Uterus (tissue), 4 donors: ENCODE measurements around the gene DNAH8. TPM values are rescaled to one million over a fixed set of nuclear protein-coding genes. Genes with fewer than 3 reads are reported as not detected.
A peak's percentile ranks its signal among the peaks of the same experiment; 100 is the strongest.

Experiments used
- DNase-seq, 2 donors: peaks; one replicate each; pipeline ENCODE4 v3.0.0-alpha.2; 2019 to 2020
- H3K27ac ChIP-seq, 2 donors: fragments of 200-600 bp; sonication (generic); 1 replicate in 1 of 2; 2 replicates in 1 of 2; pipeline ENCODE4 v1.5.1; 2016 to 2018
- H3K27me3 ChIP-seq, 2 donors: fragments of 200-600 bp; sonication (generic); one replicate each; pipeline ENCODE4 v1.5.1; 2018 to 2019; ENCODE audit warnings: control low read depth in 1 of 2
- H3K36me3 ChIP-seq, 2 donors: fragments of 200-600 bp; sonication (generic); one replicate each; pipeline ENCODE4 v1.5.1; 2019; ENCODE audit warnings: control low read depth in 1 of 2
- H3K4me1 ChIP-seq, 2 donors: fragments of 200-600 bp; sonication (generic); one replicate each; pipeline ENCODE4 v1.5.1; 2018 to 2019; ENCODE audit warnings: control low read depth in 1 of 2
- H3K4me3 ChIP-seq, 2 donors: fragments of 200-600 bp; sonication (generic); 1 replicate in 1 of 2; 2 replicates in 1 of 2; pipeline ENCODE4 v1.5.1; 2018 to 2019; ENCODE audit warnings: mild to moderate bottlenecking in 1 of 2
- H3K9me3 ChIP-seq, 2 donors: fragments of 200-600 bp; sonication (generic); one replicate each; pipeline ENCODE4 v1.5.1; 2019; ENCODE audit warnings: control low read depth in 1 of 2
- CTCF ChIP-seq, 4 experiments: fragments of 200-600 bp in 2 of 4; fragments of 450-650 bp in 2 of 4; sonication (generic) in 2 of 4; IDR thresholded peaks; one replicate each; pipeline ENCODE4 v1.5.1; 2016 to 2019; ENCODE audit warnings: antibody characterized with exemption in 4 of 4, mild to moderate bottlenecking in 2 of 4, moderate library complexity in 1 of 4
- POLR2A ChIP-seq, 2 donors: fragments of 450-650 bp; IDR thresholded peaks; one replicate each; pipeline ENCODE4 v1.6.1; 2016; ENCODE audit warnings: antibody characterized with exemption in 2 of 2, mild to moderate bottlenecking in 1 of 2, moderate library complexity in 1 of 2
- intact Hi-C: fragments of 100-400 bp; cut with DNase I; formaldehyde crosslinking; loops from one replicate; pipeline ENCODE4 v1.15.1; 2023; ENCODE audit warnings: low total_unique reads
- total RNA-seq, 4 donors: library from RNA; depleted of rRNA in 3 of 4; stranded (reverse); fragments of >200 nt in 3 of 4; gene quantifications; one replicate each; pipeline versions ENCODE4 v1.1.0 to v1.2.4, GENCODE V29; 2014 to 2023
- donor health status: DM: yes; HTN: yes; CAD: no.

DNAH8 gene
- total RNA-seq, 4 donors from 2014 or later = 0.03 to 0.69 TPM; not detected in 2

DNA sequence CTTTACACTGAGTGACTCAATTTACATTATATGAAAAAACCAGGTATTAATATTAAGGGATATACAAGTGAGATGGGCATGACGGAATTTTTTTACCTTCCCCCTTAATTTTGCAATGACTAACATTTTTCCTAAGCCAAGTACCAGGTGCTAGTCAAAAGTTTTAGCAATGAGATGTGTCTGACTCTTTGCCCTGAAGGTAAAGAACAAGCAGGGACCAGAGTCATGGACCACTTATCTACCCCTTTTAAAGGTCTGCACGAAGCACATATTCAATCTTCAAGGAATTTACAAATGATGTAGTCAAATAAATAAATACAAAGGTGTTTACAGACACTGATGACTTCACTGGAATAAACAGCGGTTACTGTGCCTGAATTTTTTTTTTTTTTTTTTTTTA is 13.6 kb upstream of the DNAH8 start:
- Histone ChIP-seq H3K36me3 (no peaks in the 10 kb centered on the region), H3K4me3 (no peak overlapping the region), H3K9me3 (no peaks in the 10 kb centered on the region), H3K4me1 (no peaks in the 10 kb centered on the region), H3K27me3 (no peaks in the 10 kb centered on the region), H3K27ac (no peak overlapping the region)
- intact Hi-C loops = no loop called here
- no peak for DNase-seq
- no peak for TF ChIP-seq CTCF (IDR thresholded peaks at IDR 0.05)
- TF ChIP-seq POLR2A (IDR thresholded peaks at IDR 0.05) = no peak

DNA sequence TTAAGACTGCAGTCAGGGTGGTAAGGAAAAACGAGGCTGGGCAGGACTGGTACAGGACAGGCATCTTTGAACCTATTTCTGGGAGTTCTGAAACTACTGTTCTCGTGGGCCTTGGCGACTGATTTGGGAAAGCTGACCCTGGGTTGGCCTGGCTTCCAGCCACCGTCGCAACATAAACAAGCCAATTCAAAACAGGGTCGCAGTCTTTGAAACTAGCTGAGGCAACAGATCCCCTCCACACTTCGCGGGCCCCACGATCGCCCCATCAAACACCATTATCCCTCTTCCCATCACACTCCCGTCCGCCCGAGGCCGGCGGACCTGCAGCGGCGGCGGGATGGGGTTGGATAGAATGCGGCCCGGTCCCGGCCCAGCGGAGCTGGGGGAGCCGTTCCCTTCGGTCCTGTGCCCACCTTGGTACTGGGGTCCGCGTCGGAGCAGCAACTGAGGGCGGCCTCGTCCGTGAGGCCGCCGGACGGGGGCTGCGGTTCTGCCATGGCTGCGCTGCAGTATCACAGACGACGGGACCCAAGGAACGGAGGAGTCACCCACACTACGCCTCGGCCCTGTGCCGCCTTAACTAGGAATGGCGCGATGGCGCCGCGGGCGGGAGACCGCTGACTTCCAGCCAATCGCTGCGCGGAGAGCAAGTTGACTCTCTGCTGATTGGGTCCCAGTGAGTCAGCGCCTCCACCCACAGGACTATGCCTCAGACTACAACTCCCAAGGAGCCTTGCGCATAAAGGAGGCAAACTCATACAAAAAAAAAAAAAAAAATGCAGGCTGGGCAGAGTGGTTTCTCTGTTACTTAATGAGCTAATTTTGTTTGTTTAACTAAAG is 12.3 kb upstream of the DNAH8 start, which contains the start of gene GLO1:
TSS of gene GLO1 (minus strand) at position 588 of the 840 bp plus-strand sequence. CDS start at position 497, 91 bp downstream.
- Histone ChIP-seq H3K4me1 (no peaks in the 10 kb centered on the region), H3K4me3 (peak within 1 kb of the TSS; percentile 63 to 91)
- intact Hi-C loops = no loop called here

GRCh38 chr6:38703949-38704590 is 11.0 kb upstream of the DNAH8 start:
- Histone ChIP-seq H3K27ac (no peak overlapping the region), H3K27me3 (no peaks in the 10 kb centered on the region), H3K4me1 (no peaks in the 10 kb centered on the region), H3K4me3 (no peak overlapping the region), H3K36me3 (no peaks in the 10 kb centered on the region), H3K9me3 (no peaks in the 10 kb centered on the region)
- DNase-seq = no peak
- no peak for TF ChIP-seq POLR2A (IDR thresholded peaks at IDR 0.05)
- no peak for TF ChIP-seq CTCF (IDR thresholded peaks at IDR 0.05)
- intact Hi-C loops = no loop called here

More for the DNA sequence above, 12.3 kb upstream of the DNAH8 start, which contains the start of gene GLO1:
- TF ChIP-seq CTCF (IDR thresholded peaks at IDR 0.05) (peak in 1 of 4 experiments; percentile 10), POLR2A (IDR thresholded peaks at IDR 0.05) (peak; percentile 95 to 96)
- Histone ChIP-seq H3K27ac (peak within 1 kb of the TSS; percentile 95 to 97), H3K36me3 (no peaks in the 10 kb centered on the region), H3K27me3 (no peaks in the 10 kb centered on the region), H3K9me3 (no peaks in the 10 kb centered on the region)
- peak; percentile 96 to 98 for DNase-seq

DNA sequence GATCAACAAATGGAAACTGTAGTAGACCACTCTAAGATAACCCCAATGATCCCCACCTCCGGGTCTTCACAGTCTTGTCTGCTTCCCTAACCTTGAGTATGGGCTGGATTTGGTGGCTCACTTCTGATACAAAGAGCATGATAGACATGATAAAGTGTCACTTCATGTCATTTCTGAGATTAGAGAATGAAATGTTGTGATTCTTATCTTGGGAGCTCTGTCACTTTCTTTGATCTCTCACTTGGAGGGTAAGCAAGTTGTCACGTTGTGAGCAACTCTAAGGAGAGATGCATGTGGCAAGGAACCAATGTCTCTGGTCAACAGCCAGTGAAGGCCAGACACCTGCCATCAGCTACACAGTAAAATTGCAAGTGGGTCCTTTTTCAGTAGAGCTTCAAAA is 9.2 kb upstream of the DNAH8 start:
- intact Hi-C loops = no loop called here
- TF ChIP-seq CTCF (IDR thresholded peaks at IDR 0.05) (no peak), POLR2A (IDR thresholded peaks at IDR 0.05) (no peak)
- H3K4me1 ChIP-seq = no peaks in the 10 kb centered on the region

GRCh38 chr6:38708496-38708895 is 6.6 kb upstream of the DNAH8 start:
- no peak for TF ChIP-seq CTCF (IDR thresholded peaks at IDR 0.05)
- TF ChIP-seq POLR2A (IDR thresholded peaks at IDR 0.05) = no peak
- no peaks in the 10 kb centered on the region for H3K27me3 ChIP-seq
- intact Hi-C loops = no loop called here
- H3K9me3 ChIP-seq = no peaks in the 10 kb centered on the region
- DNase-seq = no peak
- H3K4me3 ChIP-seq = no peak overlapping the region
- H3K4me1 ChIP-seq = no peaks in the 10 kb centered on the region
- H3K27ac ChIP-seq = no peak overlapping the region
- H3K36me3 ChIP-seq = no peaks in the 10 kb centered on the region

More for the DNA sequence above, 9.2 kb upstream of the DNAH8 start:
- H3K27me3 ChIP-seq = no peaks in the 10 kb centered on the region
- H3K36me3 ChIP-seq = no peaks in the 10 kb centered on the region
- no peak for DNase-seq
- H3K9me3 ChIP-seq = no peaks in the 10 kb centered on the region
- H3K4me3 ChIP-seq = no peak overlapping the region
- H3K27ac ChIP-seq = no peak overlapping the region
